ENCODE data around the gene MRPL22. TPM values are rescaled to one million over a fixed set of nuclear protein-coding genes. Genes with fewer than 3 reads are reported as not detected.

MRPL22 gene
- polyA plus RNA-seq, 1 of the 3 experiments (the other 2 are of a cell fraction) = 50.7 TPM

GRCh38 chr5:154893381-154893780, 47.5 kb upstream of the MRPL22 start:
- no peaks in the 10 kb centered on the region for H3K9me3 ChIP-seq
- H3K9ac ChIP-seq = no peak overlapping the region
- CTCF ChIA-PET = interaction anchor here (1.0 kb wide), 1 partner anchor 10 kb away, joined by 3 read pairs; no protein-coding TSS in a partner anchor
- H3K27me3 ChIP-seq (ENCODE audit: insufficient read depth) = no peaks in the 10 kb centered on the region
- no peak for TF ChIP-seq RAD21 (IDR thresholded peaks at IDR 0.05; ENCODE audit: low read length)
- TF ChIP-seq RXRA (IDR thresholded peaks at IDR 0.05; ENCODE audit: borderline replicate concordance, low read depth) = no peak
- no peak for TF ChIP-seq TAF1 (IDR thresholded peaks at IDR 0.05; ENCODE audit: borderline replicate concordance, low read depth, low read length)
- no peak for TF ChIP-seq ELF1 (IDR thresholded peaks at IDR 0.05)
- no peak for TF ChIP-seq PBX3 (IDR thresholded peaks at IDR 0.05)
- TF ChIP-seq YY1 (IDR thresholded peaks at IDR 0.05; ENCODE audit: low read depth) = no peak
- no peak for TF ChIP-seq GABPA (IDR thresholded peaks at IDR 0.05; ENCODE audit: low read depth)
- TF ChIP-seq USF1 (IDR thresholded peaks at IDR 0.05; ENCODE audit: borderline replicate concordance, low read depth) = no peak
- no peak overlapping the region for H3K4me2 ChIP-seq
- no peaks in the 10 kb centered on the region for H3K4me1 ChIP-seq (ENCODE audit: control insufficient read depth in 1 of 2, insufficient read depth in 2 of 2, low read depth in 1 of 2, low read length in 1 of 2)
- H3K9me2 ChIP-seq = no peaks in the 10 kb centered on the region
- POLR2A ChIA-PET = no interaction called here
- no peak overlapping the region for H3K27ac ChIP-seq (ENCODE audit: low read depth in 2 of 2, low read length in 1 of 2)
- H4K20me1 ChIP-seq (ENCODE audit: insufficient read depth) = no peaks in the 10 kb centered on the region
- no peaks in the 10 kb centered on the region for H3K79me2 ChIP-seq (ENCODE audit: insufficient read depth)
- peaks cover 53 to 83% of the 10 kb centered on the region in 2 experiments for H3K36me3 ChIP-seq (replicated peaks in 1 of 2; ENCODE audit: control insufficient read depth in 1 of 2, insufficient read depth in 2 of 2, low read length in 1 of 2)
- 86% methylated on average over 5 of the region's 5 CpGs for WGBS (ENCODE audit: low lambda C conversion rate)
- DNase-seq = no peak
- no peak overlapping the region for H3K4me3 ChIP-seq (ENCODE audit: low read depth in 2 of 2, low read length in 1 of 2)
- H3F3A ChIP-seq (replicated peaks; ENCODE audit: insufficient read depth) = no peaks in the 10 kb centered on the region
- no peak overlapping the region for H2AFZ ChIP-seq (ENCODE audit: low read depth)

- CTCF ChIA-PET = interaction anchor here (1.2 kb wide), 1 partner anchor 37 kb away, joined by 4 read pairs; no protein-coding TSS in a partner anchor
- POLR2A ChIA-PET = no interaction called here
- no peaks in the 10 kb centered on the region for H3K4me1 ChIP-seq (ENCODE audit: control insufficient read depth in 1 of 2, insufficient read depth in 2 of 2, low read depth in 1 of 2, low read length in 1 of 2)
- no peaks in the 10 kb centered on the region for H3F3A ChIP-seq (replicated peaks; ENCODE audit: insufficient read depth)
- H3K27ac ChIP-seq (ENCODE audit: low read depth in 2 of 2, low read length in 1 of 2) = no peak overlapping the region
- no peaks in the 10 kb centered on the region for H4K20me1 ChIP-seq (ENCODE audit: insufficient read depth)
- WGBS (ENCODE audit: low lambda C conversion rate) = 90% methylated on average over 14 of the region's 14 CpGs
- H3K9me3 ChIP-seq = no peaks in the 10 kb centered on the region
- DNase-seq = no peak
- H3K36me3 ChIP-seq (replicated peaks in 1 of 2; ENCODE audit: control insufficient read depth in 1 of 2, insufficient read depth in 2 of 2, low read length in 1 of 2) = peaks cover 64 to 82% of the 10 kb centered on the region in 2 experiments
- no peaks in the 10 kb centered on the region; the same call in 1 of the 2 replicates for H3K79me2 ChIP-seq (ENCODE audit: insufficient read depth)
- H3K9ac ChIP-seq = no peak overlapping the region
- H3K4me3 ChIP-seq (ENCODE audit: low read depth in 2 of 2, low read length in 1 of 2) = no peak overlapping the region
- H2AFZ ChIP-seq (ENCODE audit: low read depth) = no peak overlapping the region
- no peaks in the 10 kb centered on the region for H3K9me2 ChIP-seq
- no peaks in the 10 kb centered on the region for H3K27me3 ChIP-seq (ENCODE audit: insufficient read depth)
- no peak overlapping the region for H3K4me2 ChIP-seq
- no peak for TF ChIP-seq CTCF (IDR thresholded peaks at IDR 0.05)
- TF ChIP-seq ZBTB33 (IDR thresholded peaks at IDR 0.05; ENCODE audit: borderline replicate concordance, low read depth) = no peak
- TF ChIP-seq USF2 (IDR thresholded peaks at IDR 0.05; ENCODE audit: borderline replicate concordance, low read depth, low read length) = no peak
- TF ChIP-seq FOXJ3 (CRISPR knock-in tag; IDR thresholded peaks at IDR 0.05) = no peak
- no peak for TF ChIP-seq YY1 (IDR thresholded peaks at IDR 0.05; ENCODE audit: low read depth)
- TF ChIP-seq CHD2 (IDR thresholded peaks at IDR 0.05; ENCODE audit: low read length, partially characterized antibody) = no peak
- no peak for TF ChIP-seq TCF12 (IDR thresholded peaks at IDR 0.05)
- TF ChIP-seq RXRA (IDR thresholded peaks at IDR 0.05; ENCODE audit: borderline replicate concordance, low read depth) = no peak
- TF ChIP-seq GATA2 (CRISPR knock-in tag; IDR thresholded peaks at IDR 0.05) = no peak
- no peak for TF ChIP-seq IRF3 (IDR thresholded peaks at IDR 0.05; ENCODE audit: low read depth, low read length)
- TF ChIP-seq NFIC (IDR thresholded peaks at IDR 0.05; ENCODE audit: borderline replicate concordance) = no peak
These were observed 45.0 kb upstream of the MRPL22 start for GRCh38 chr5:154895606-154896561.
